Heart right ventricle (tissue), 16 donors: Measurements from ENCODE around the gene FECH. TPM values are rescaled to one million over a fixed set of nuclear protein-coding genes. Genes with fewer than 3 reads are reported as not detected.

Experiments used
- ATAC-seq, 8 donors: fragments of 200-7000 bp; cut with Tn5 transposase; one replicate each; pipeline ENCODE4 v1.9.1; 2020; ENCODE audit warnings: mild to moderate bottlenecking in 8 of 8, moderate library complexity in 8 of 8, moderate number of reproducible peaks in 1 of 8
- DNase-seq, 2 donors: peaks; one replicate each; pipeline ENCODE4 v3.0.0-alpha.2; 2020
- H3K27ac ChIP-seq, 10 donors: fragments of 200-600 bp; sonication (generic) in 2 of 10; one replicate each; pipeline versions ENCODE4 v1.5.0 to v1.8.0; 2020 to 2022; ENCODE audit warnings: mild to moderate bottlenecking in 3 of 10
- H3K27me3 ChIP-seq, 7 donors: fragments of 200-600 bp; one replicate each; pipeline ENCODE4 v1.8.0; 2021 to 2022; ENCODE audit warnings: mild to moderate bottlenecking in 2 of 7
- H3K36me3 ChIP-seq, 9 donors: fragments of 200-600 bp; sonication (generic) in 1 of 9; one replicate each; pipeline versions ENCODE4 v1.5.0 to v1.8.0; 2020 to 2022; ENCODE audit warnings: mild to moderate bottlenecking in 2 of 9
- H3K4me1 ChIP-seq, 9 donors: fragments of 200-600 bp; sonication (generic) in 1 of 9; one replicate each; pipeline versions ENCODE4 v1.5.0 to v1.8.0; 2020 to 2022; ENCODE audit warnings: mild to moderate bottlenecking in 4 of 9
- H3K4me3 ChIP-seq, 10 donors: fragments of 200-600 bp; sonication (generic) in 2 of 10; one replicate each; pipeline versions ENCODE4 v1.5.0 to v1.8.0; 2020 to 2022; ENCODE audit warnings: mild to moderate bottlenecking in 7 of 10, moderate library complexity in 2 of 10
- H3K9me3 ChIP-seq, 11 donors: fragments of 200-600 bp in 10 of 11; sonication (generic) in 2 of 11; one replicate each; pipeline versions ENCODE4 v1.5.0 to v1.8.0; 2013 to 2022; ENCODE audit warnings: mild to moderate bottlenecking in 2 of 11, control low read depth in 1 of 11, moderate library complexity in 1 of 11
- CTCF ChIP-seq, 9 donors: fragments of 200-600 bp; sonication (generic) in 2 of 9; IDR thresholded peaks; one replicate each; pipeline versions ENCODE4 v1.5.0 to v1.8.0; 2021 to 2022; ENCODE audit warnings: antibody characterized with exemption in 9 of 9, mild to moderate bottlenecking in 5 of 9, moderate library complexity in 1 of 9
- WGBS, 2 donors: extraction: QIAGEN DNeasy Blood & Tissue Kit; methylation state at CpG; one replicate each; pipeline ENCODE4 v1.1.7; 2013; ENCODE audit warnings: inconsistent platforms in 1 of 2; 5-methylcytosine and 5-hydroxymethylcytosine counted together
- intact Hi-C, 10 donors: fragments of 100-400 bp; cut with DNase I; formaldehyde crosslinking; loops; one replicate each; pipeline versions ENCODE4 v1.11.1 to v1.14.2; 2022
- polyA plus RNA-seq, 2 donors: library from polyadenylated mRNA; stranded (reverse); fragments of 200-250 nt; gene quantifications; one replicate each; pipeline ENCODE4 v1.2.3, GENCODE V29; 2013
- total RNA-seq, 10 donors: library from RNA; stranded (reverse); fragmentation: NEBNext Ultra II Directional in 3 of 10; extraction: Animal tissue kit (Norgen Biotek cat#: 25700) in 3 of 10; gene quantifications; one replicate each; pipeline versions ENCODE4 v1.2.1 to v1.2.4, GENCODE V29; 2021 to 2023
- donor health status: Arrhythmogenic right ventricular cardiomyopathy.
- donor health status: ischemic (EF 13 %, LVEDD 7.1; RV severe dilation, severe dysfunction).
- donor health status: healthy with polysubstance abuse.
- donor health status: DM: no; HTN: yes; CAD: no.
- donor health status: DM: no; HTN: no; CAD: no.
- donor health status: ischemic (EF 25% LVEDD 6.9; RV normal size, moderate dysfunction).
- donor health status: ischemic (EF 25% LVEDD 5.7; RV mildly dilated, moderate dysfunction).
- donor health status: healthy.
- donor health status: DM: yes; HTN: yes; CAD: no.
- donor health status: Ischemic cardiomyopathy.
- donor health status: ischemic (EF 35%, LVEDD 5.7; RV mildly dilated, moderate dysfunction).
- donor health status: nonischemic (EF 11% LVEDD 7.7; RV severe dilation, severe dysfunction).
- donor health status: DM: yes; HTN: yes; CAD: no.
- donor health status: PGD.
- donor health status: ischemic (EF 29% LVEDD 5.4; RV normal size, mild dysfunction).
- donor health status: nonischemic (EF 23%, LVEDD 6.1; RV moderate dilation, normal function).

Gene FECH
- total and polyA plus RNA-seq, 12 donors = 4.3 to 55.7 (median 37.5) TPM

GRCh38 chr18:57574866-57575265, 11.6 kb downstream of the FECH start:
- intact Hi-C loops = no loop called here
- no peak overlapping the region for H3K4me3 ChIP-seq
- H3K36me3 ChIP-seq = peaks cover 0 to 100% (median 51%) of the 10 kb centered on the region in 9 donors
- TF ChIP-seq CTCF (IDR thresholded peaks at IDR 0.05) = no peak
- ATAC-seq (no peak), DNase-seq (no peak)
- no peaks in the 10 kb centered on the region for H3K4me1 ChIP-seq
- no peaks in the 10 kb centered on the region for H3K9me3 ChIP-seq
- no peaks in the 10 kb centered on the region for H3K27me3 ChIP-seq
- 68 to 79% methylated on average over 4 of the region's 4 CpGs for WGBS, 2 donors
- no peak overlapping the region for H3K27ac ChIP-seq

- Histone ChIP-seq H3K36me3 (peaks cover 0 to 100% (median 47%) of the 10 kb centered on the region in 9 donors), H3K27ac (no peak overlapping the region), H3K9me3 (no peaks in the 10 kb centered on the region), H3K4me3 (no peak overlapping the region), H3K4me1 (no peaks in the 10 kb centered on the region), H3K27me3 (no peaks in the 10 kb centered on the region)
- no peak for ATAC-seq
- no peak for TF ChIP-seq CTCF (IDR thresholded peaks at IDR 0.05)
- intact Hi-C loops = no loop called here
- no peak for DNase-seq
- WGBS, 2 donors = 91 to 92% methylated on average over 4 of the region's 4 CpGs
Observed at GRCh38 chr18:57570162-57570561, 16.3 kb downstream of the FECH start.

DNA sequence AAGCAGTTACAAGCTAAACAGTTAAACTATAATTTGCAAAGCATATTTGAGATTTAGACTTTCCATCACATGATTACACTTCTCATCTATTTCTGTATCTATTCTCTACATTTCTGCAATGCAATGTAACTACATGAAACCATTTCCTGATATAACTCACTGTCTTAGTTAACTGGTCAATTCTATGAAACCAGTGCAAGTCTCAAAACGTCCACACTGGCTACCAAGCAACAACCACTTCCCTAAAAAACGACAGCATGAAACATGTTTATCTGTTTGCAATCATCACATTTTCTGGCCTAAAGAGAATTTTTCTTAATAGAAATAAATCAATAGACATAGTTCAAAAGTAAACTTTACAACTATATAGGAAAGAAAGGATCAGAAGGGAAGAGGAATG, 17.4 kb downstream of the FECH start:
- Histone ChIP-seq H3K4me3 (no peak overlapping the region), H3K27ac (no peak overlapping the region), H3K36me3 (peaks cover 0 to 100% (median 44%) of the 10 kb centered on the region in 9 donors), H3K4me1 (no peaks in the 10 kb centered on the region), H3K27me3 (no peaks in the 10 kb centered on the region), H3K9me3 (no peaks in the 10 kb centered on the region)
- ATAC-seq = no peak
- TF ChIP-seq CTCF (IDR thresholded peaks at IDR 0.05) = no peak
- 72% methylated on average over 2 of the region's 2 CpGs for WGBS, 2 donors
- no peak for DNase-seq
- intact Hi-C loops = loop anchor here in 4 of 10 donors (10.0 kb wide), 2 partner anchors 694 to 824 kb away; no protein-coding TSS in a partner anchor

- Histone ChIP-seq H3K9me3 (no peaks in the 10 kb centered on the region), H3K36me3 (peaks cover 0 to 87% (median 11%) of the 10 kb centered on the region in 9 donors), H3K27me3 (no peaks in the 10 kb centered on the region), H3K4me1 (peaks cover 0 to 15% (median 0%) of the 10 kb centered on the region in 9 donors), H3K27ac (no peak overlapping the region), H3K4me3 (no peak overlapping the region)
- TF ChIP-seq CTCF (IDR thresholded peaks at IDR 0.05) = peak; percentile 74 to 93 (median 86)
- ATAC-seq (peak in 6 of 8 donors; percentile 35 to 50 (median 42)), DNase-seq (peak in 1 of 2 donors; percentile 21)
- WGBS, 2 donors = 43 to 47% methylated on average over 4 of the region's 4 CpGs
- intact Hi-C loops = loop anchor here in 9 of 10 donors (5.0 to 10.0 kb wide), 6 partner anchors 687 to 860 kb away; no protein-coding TSS in a partner anchor
Observed at GRCh38 chr18:57561728-57562423, 24.6 kb downstream of the FECH start.
